Activated CD8-positive, alpha-beta memory T cell treated with anti-CD3 and anti-CD28 coated beads, Interleukin-2, amount 50 U/mL, for 24 hours (primary cell): ENCODE data around the gene GALNT2.

ENCODE experiments used
- DNase-seq: peaks from one replicate; pipeline ENCODE4 v3.0.0-alpha.2; 2020; ENCODE audit errors: extremely low read depth

The GALNT2 gene

DNA sequence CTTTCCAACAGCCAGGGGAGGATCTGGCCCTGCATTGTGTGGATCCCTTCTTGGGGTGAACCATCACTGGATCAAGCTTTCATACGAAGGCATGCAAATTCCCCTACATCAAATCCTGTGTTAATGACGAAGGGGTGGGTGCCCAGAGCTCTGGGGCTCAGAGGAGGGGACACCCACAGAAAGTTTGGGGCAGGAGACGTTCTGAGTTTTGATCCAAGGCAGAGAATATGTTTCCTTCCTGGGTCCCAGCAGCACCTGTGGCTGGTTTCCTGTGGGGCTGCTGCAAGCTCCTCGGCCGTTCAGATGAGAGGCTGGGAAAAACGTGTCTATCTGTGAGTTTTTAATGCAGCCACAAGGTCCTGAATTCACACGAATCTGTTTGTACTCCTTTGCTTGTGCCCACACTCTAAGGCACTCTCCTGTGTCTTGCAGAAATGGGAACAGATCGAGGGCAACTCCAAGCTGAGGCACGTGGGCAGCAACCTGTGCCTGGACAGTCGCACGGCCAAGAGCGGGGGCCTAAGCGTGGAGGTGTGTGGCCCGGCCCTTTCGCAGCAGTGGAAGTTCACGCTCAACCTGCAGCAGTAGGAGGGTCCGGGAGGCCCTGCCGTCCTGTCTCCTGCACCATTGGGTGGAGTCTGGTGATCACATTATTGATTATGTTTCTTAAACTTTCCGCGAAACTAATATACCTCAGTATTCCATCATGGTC, 212.0 kb downstream of the GALNT2 start:
- DNase-seq: no peak

DNA sequence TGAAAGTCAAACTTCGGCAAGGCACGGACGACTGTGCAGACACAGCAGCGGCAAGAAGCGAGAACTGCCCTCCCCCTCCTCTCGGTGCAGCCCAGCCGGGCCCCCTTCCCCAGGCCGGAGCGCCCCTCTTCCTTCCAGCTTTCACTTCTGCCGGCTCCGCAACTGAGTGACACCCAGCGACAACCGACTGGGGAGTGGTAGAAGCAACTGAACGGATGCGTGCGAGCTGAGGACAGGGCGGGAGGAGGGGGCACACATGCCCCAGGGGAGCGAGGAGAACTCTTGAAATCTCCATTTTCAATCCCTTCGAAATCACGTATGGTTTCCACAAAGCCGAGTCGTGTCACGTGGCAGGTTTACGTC, 212.5 kb downstream of the GALNT2 start:
- DNase-seq: no peak

GRCh38 chr1:230280054-230280795, 213.2 kb downstream of the GALNT2 start:
- DNase-seq: no peak

- DNase-seq: no peak
These were observed 213.9 kb downstream of the GALNT2 start for GRCh38 chr1:230280906-230281413.

- no peak for DNase-seq
These were observed 214.5 kb downstream of the GALNT2 start for GRCh38 chr1:230281556-230281955.

DNA sequence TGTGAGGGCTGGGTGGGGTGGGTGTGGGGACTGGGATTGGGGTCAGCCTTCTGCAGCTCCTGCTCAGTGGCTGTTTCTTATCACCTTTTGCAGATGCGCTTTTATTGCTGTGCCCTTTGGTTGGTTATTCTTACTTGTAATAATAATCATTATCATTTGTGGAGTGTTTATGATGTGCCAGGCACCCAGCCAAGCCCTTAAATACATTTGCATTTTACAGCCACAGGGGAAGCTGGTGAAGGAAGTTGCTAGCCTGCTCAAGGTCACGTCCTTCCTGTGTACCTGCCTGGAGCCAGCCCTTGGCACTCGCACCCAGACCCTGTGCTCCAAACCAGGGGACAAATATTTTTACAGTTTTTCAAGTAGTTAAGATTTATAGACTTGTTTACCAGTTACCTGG, 215.1 kb downstream of the GALNT2 start:
- no peak for DNase-seq

GRCh38 chr1:230283678-230284077, 216.6 kb downstream of the GALNT2 start:
- no peak for DNase-seq

DNA sequence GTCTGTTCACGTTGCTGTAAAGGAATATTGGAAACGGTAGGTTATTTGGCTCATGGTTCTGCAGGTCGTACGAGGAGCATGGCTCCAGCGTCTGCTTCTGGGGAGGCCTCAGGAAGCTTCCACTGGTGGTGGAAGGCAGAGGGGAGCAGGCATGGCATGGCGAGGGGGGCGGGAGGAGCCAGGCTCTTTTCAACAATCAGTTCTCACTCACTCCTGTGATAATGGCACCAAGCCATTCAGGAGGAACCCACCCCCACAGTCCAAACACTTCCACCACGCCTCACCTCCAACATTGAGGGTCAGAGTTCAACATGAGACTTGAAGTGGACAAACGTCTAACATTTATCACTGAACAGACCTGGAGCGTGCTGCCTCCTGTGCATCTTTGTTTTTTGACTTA, 217.9 kb downstream of the GALNT2 start:
- no peak for DNase-seq

DNA sequence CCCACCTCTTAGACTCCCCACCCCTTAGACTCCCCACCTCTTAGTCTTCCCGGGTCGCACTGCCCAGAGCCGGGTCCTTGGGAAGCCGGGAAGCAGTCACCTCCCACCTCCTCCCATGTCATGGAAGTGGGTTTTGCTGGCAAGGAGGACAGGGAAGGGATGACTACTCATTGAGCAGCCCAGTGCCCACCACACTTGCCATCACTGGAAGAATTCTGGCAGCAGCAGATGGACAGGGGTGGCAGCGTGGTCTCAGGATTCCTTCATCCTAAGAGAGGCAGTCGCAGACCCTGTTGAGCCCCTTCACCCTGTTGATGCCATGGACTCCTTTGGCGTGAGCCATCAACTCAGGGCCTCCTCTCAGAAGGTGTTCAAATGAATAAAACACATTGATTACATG, 218.3 kb downstream of the GALNT2 start:
- no peak for DNase-seq

GRCh38 chr1:230286166-230286889, 219.3 kb downstream of the GALNT2 start:
- no peak for DNase-seq

- no peak for DNase-seq
These were observed 219.8 kb downstream of the GALNT2 start for GRCh38 chr1:230286890-230287269.

GRCh38 chr1:230287674-230288315, 220.8 kb downstream of the GALNT2 start:
- no peak for DNase-seq

DNA sequence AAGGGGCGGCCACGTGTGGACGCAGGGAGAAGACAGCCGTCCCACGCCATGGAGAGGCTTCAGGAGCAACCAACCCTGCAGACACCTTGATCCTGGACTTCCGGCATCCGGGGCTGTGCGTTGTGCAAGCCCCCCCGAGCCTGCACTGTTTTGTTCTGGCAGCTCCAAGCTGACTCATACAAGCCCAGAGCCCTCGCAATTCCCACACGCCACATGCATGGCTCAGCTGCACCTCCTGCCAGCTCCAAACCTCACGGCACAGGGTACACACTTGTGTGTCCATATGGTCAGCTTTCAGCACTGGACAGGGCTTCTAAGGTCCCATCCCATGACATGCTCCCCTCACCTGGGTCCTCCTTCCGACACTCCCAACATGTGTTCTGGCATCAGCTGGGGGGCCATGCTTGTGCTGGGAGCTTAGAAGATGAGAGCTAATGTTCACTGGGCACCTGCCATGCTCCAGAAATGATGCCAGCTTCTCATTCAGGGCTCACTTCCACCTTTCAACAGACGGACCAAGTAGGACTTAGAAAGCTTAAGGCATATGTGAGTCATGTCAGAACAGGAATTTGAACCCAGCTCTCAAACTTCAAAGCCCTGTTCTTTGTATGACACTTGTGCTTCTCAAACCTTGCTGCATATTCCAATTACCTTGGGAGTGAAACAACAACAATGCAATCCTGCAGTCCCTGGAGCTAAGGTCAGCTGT, 221.8 kb downstream of the GALNT2 start:
- no peak for DNase-seq

DNA sequence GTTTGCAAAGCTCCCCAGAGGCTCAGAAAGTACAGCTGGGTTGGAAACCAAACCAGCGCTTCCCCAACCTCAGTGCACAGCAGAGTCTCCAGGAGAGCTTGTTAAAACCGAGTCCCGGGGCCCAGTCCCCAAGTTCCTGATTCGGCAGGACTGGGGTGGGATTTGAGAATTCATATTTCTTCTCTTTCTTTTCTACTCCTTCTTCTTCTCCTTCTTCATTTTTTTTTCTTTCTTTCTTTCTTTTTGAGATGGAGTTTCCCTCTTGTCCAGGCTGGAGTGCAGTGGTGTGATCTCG, 222.3 kb downstream of the GALNT2 start:
- DNase-seq: no peak

GRCh38 chr1:230291731-230292620, 224.9 kb downstream of the GALNT2 start:
- DNase-seq: no peak

- DNase-seq: no peak
These were observed 225.8 kb downstream of the GALNT2 start for GRCh38 chr1:230292689-230293389.

DNA sequence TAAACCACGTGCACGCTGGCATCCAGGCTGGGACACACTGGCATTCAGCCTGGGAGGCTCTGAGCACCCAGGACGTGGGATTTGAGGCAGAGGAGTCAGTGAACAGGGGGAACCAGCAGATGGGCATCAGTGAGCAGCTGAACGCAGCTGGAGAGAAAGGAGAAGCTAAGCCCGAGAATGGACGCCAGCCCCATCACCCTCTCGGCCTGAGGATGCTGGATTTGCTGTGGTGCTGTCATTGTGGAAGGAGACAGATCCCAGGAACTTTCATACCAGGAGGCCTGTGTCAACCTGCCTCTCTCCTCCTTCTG, 226.3 kb downstream of the GALNT2 start:
- DNase-seq: no peak

- DNase-seq: no peak
These were observed 228.3 kb downstream of the GALNT2 start for GRCh38 chr1:230295367-230295766.

GRCh38 chr1:230299191-230300006, 232.4 kb downstream of the GALNT2 start:
- no peak for DNase-seq
